GM21423 (cell line): Measurements from ENCODE around the gene OR2F2.

Experiments
- ATAC-seq: cut with Tn5 transposase; IDR thresholded peaks from one replicate; pipeline ENCODE4 v1.9.1; 2021; ENCODE audit warnings: mild to moderate bottlenecking, moderate library complexity; ENCODE audit not compliant: unreplicated experiment

Gene OR2F2

GRCh38 chr7:143913945-143914615 is 21.0 kb upstream of the OR2F2 start:
- ATAC-seq, result no peak

- ATAC-seq, result no peak
Observed at GRCh38 chr7:143914938-143915652, 19.9 kb upstream of the OR2F2 start.

GRCh38 chr7:143924851-143925250 is 10.2 kb upstream of the OR2F2 start:
- no peak for ATAC-seq

GRCh38 chr7:143929224-143929920 is 5.7 kb upstream of the OR2F2 start:
- no peak for ATAC-seq

- ATAC-seq, result no peak
Observed at GRCh38 chr7:143931739-143932138, 3.3 kb upstream of the OR2F2 start.

- no peak for ATAC-seq
Observed at GRCh38 chr7:143936087-143937009, 1.3 kb downstream of the OR2F2 start.

GRCh38 chr7:143938379-143939243 is 3.6 kb downstream of the OR2F2 start:
- ATAC-seq, result no peak

GRCh38 chr7:143945423-143945822 is 10.4 kb downstream of the OR2F2 start:
- no peak for ATAC-seq

GRCh38 chr7:143947111-143947510 is 12.1 kb downstream of the OR2F2 start:
- ATAC-seq, result no peak

GRCh38 chr7:143948733-143949132 is 13.7 kb downstream of the OR2F2 start:
- ATAC-seq, result no peak

- ATAC-seq, result no peak
Observed at GRCh38 chr7:143953421-143953820, 18.4 kb downstream of the OR2F2 start.

- ATAC-seq, result no peak
Observed at GRCh38 chr7:143954135-143954534, 19.1 kb downstream of the OR2F2 start.

- ATAC-seq, result no peak
Observed at GRCh38 chr7:143954544-143954943, 19.5 kb downstream of the OR2F2 start, which contains the start of gene OR2F1. Gene OR2F1, plus strand, starts transcription at chr7:143954844. Its CDS starts 5,127 bp downstream, at chr7:143959971.

- no peak for ATAC-seq
Observed at GRCh38 chr7:143958781-143959180, 23.7 kb downstream of the OR2F2 start.

GRCh38 chr7:143960813-143961610 is 26.0 kb downstream of the OR2F2 start:
- ATAC-seq, result no peak

- no peak for ATAC-seq
Observed at GRCh38 chr7:143965280-143965679, 30.2 kb downstream of the OR2F2 start.

GRCh38 chr7:143967398-143967797 is 32.4 kb downstream of the OR2F2 start:
- ATAC-seq, result no peak

- ATAC-seq, result no peak
Observed at GRCh38 chr7:143973870-143974416, 38.9 kb downstream of the OR2F2 start.

- ATAC-seq, result no peak
Observed at GRCh38 chr7:143974459-143974858, 39.4 kb downstream of the OR2F2 start.
